NCI-H345 treated with DMSO at 0.1 percent for 48 hours (cell line): ENCODE results near the gene NBAS.
"Not testable (repeated sequence)": the region's sequence is repeated elsewhere in the genome, so short reads cannot be mapped to it uniquely, and the experiment has no call there.

Experiments
- DNase-seq: peaks from one replicate; lab custom pipeline; 2025; ENCODE audit not compliant: unreplicated experiment; lab: John Stamatoyannopoulos, UW

NBAS gene

GRCh38 chr2:15321481-15321880, 239.7 kb downstream of the NBAS start:
- not testable (repeated sequence) for DNase-seq

- DNase-seq: no peak
Observed at GRCh38 chr2:15316370-15316814, 244.7 kb downstream of the NBAS start.

- no peak for DNase-seq
Observed at GRCh38 chr2:15315411-15315810, 245.7 kb downstream of the NBAS start.

DNA sequence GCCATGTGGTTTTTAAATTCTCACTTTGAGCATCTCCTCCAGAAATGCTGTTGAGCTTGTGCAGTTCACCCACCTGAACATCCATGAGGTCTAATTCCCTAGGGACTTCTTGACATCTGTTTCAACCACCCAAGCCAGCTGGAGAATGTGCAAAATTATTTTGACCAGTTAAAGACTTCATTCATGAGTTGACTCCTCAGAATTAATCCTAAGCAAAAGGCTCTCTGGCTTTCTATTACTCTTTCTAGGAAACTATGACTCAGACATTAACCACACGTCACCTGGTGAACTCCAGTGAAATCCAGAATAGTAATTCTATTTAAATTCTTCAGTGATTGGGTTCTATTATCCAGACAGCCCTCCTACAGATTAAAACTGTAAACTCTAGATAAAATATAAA, 247.5 kb downstream of the NBAS start:
- DNase-seq: no peak

- DNase-seq: no peak
Observed at GRCh38 chr2:15311926-15312325, 249.2 kb downstream of the NBAS start.

- DNase-seq: no peak
Observed at GRCh38 chr2:15311201-15311907, 249.8 kb downstream of the NBAS start.

DNA sequence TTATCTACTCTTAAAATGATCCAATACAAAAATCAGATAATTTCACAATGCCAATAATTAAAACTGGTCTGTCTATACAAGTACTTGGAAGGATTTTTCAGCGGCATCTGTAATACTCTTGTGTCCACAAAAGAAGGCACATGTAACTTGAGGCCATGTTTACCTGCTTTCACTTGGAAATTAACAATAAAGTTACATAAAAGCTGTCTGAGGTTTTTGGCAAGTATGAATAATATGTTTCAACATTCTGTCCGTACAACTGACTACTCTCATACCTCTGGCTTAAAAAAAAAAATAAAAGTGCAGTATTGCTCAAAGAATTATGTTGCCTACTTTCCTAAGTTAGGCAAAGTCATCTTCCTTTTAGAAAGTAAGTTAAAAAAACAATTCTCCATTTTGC, 253.6 kb downstream of the NBAS start:
- no peak for DNase-seq

- no peak for DNase-seq
Observed at GRCh38 chr2:15306706-15307105, 254.4 kb downstream of the NBAS start.

GRCh38 chr2:15303874-15304273, 257.3 kb downstream of the NBAS start:
- no peak for DNase-seq

- DNase-seq: no peak
Observed at GRCh38 chr2:15302154-15302553, 259.0 kb downstream of the NBAS start.

DNA sequence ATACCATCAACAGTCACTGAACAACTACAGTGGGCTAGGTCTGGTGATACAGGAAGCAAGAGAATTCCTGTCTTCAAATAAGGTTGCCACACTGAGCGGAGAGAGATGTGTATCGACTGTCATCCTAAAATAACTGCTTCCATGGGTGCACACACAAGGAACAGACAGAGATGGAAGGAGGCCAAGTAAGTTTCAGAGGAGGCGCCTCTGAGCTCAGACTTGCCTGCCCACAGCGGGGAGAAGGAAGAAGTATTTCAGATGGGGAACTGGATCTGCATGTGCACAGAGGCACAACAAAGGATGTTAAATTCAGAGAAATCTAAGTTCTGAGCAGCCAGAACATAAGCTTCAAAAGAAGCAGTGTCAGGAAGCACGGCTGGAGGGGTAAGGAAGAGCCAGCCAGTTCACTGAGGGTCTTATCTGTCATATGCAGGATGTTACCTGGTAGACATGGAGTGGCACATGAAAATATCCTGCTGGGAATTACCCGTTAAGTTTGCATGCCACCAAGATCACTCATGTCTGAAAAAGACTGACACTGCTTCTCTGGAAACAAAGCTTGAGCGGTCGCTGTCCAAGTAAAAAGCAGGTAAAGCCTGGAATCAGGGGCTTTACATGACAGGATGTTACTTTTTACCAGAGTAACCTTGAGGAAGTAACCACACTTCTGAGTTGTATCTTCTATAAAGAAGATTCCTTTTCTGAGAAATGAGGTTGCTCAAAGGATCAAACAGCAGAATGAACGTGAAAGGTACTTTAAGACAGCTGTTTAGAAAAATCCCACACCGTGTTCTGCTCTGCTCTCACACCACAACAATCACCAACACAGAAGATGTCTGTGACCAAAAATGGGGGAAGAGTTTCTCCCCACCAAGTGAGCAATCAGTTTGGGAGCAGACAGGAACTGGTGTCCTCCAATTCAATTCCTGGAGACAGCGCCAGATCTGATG, 260.2 kb downstream of the NBAS start:
- no peak for DNase-seq

DNA sequence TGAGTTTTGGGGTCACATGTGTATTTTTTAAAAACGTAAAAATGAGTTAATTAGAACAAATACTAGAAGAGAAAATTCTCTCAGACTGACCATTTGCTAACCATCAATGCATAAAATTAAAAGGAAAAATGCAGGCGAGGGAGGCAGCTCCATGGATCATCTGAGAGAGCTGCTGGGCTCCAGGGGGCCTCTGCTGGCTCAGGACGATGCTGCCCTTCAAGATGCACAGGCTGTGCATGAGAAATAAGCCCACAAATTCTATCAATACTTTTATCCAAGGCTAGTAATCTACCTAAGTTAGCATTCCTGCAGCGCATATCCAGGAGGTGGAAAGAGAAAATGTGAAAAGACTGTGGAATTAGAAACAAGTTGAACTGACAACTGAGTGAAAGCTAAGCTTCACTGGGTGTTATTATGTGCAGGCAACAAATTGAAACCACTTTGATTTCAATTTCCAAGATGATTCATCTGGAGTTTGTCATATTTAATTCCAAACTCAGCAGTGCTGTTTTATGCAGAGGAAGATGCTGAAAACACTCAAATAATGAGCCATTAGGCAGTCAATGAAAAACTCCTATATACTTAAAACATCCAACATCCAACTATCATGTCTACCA, 261.1 kb downstream of the NBAS start:
- DNase-seq: no peak

DNA sequence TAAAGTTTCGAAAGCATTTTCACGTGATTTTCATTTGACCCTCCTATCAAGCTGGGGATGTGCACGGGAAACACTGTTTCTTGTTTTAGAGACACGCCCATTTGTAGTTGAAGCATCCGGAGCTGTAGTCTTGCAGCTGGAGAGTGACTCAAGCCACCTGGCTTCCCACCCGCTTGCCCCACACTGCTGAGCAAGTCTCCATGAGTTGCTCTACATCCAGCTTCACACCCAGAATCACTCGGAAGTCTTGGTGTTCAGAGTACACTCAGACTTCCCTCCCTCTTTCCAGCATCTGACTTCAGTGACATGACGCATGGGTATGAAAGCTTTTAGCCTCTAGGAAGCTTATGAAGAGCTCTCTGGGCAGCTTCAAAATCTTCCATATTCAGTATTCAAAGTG, 262.4 kb downstream of the NBAS start:
- DNase-seq: no peak

GRCh38 chr2:15293262-15293937, 267.7 kb downstream of the NBAS start:
- no peak for DNase-seq

DNA sequence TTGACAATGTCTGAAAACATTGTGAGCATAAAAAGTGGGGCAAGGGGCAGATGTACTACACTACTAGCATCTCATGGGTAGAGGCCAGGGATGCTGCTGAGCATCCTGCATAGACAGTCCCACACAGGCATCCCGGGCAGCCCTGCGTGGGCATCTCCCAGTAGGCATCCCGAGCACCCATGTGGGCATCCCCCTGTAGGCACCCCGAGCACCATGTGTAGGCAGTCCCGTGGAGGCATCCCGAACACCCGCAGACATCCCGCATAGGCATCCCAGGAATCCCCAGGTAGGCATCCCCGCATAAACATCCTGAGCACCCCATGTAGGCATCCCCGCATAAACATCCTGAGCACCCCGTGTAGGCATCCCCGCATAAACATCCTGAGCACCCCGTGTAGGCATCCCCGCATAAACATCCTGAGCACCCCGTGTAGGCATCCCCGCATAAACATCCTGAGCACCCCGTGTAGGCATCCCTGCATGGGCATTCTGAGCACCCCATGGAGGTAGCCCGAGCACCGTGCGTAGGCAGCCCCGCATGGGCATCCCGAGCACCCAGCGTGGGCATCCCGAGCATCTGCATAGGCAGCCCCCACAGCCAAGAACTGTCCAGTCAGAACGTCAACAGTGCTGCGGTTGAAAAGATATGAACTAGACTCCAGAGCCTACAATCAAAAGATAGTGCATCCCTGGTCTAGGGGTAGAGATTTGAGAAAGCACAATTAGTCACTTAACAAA, 273.5 kb downstream of the NBAS start:
- no peak for DNase-seq

- DNase-seq: no peak
Observed at GRCh38 chr2:15284614-15285013, 276.5 kb downstream of the NBAS start.

DNA sequence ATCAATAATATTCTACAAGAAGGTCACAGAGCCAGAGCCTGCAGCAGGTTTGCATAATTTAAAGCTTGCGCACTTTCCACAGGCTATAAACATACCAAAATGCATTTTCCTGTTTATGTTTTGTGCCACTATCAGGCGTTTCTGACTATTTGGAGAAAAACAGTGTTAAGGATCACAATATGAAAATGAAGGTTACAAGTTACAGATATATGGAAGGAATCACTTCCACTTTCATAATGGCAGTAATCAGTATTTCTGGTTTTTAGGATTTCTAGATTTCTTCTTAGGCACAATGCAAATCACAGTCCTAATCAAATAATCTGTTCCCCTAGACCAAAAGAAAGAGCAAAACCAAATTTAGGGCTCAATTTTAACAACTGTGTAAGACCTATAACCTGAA, 279.5 kb downstream of the NBAS start:
- no peak for DNase-seq

GRCh38 chr2:15279201-15279876, 281.8 kb downstream of the NBAS start:
- no peak for DNase-seq

- no peak for DNase-seq
Observed at GRCh38 chr2:15278296-15278695, 282.8 kb downstream of the NBAS start.

- DNase-seq: no peak
Observed at GRCh38 chr2:15275346-15275745, 285.8 kb downstream of the NBAS start.
